Fibroblast of skin of right quadriceps (primary cell): ENCODE results near the gene GGT1.
"Not testable (repeated sequence)": the region's sequence is repeated elsewhere in the genome, so short reads cannot be mapped to it uniquely, and the experiment has no call there.

Experiments
- DNase-seq: peaks from one replicate; pipeline ENCODE4 v3.0.0-alpha.2; 2013

The GGT1 gene

DNA sequence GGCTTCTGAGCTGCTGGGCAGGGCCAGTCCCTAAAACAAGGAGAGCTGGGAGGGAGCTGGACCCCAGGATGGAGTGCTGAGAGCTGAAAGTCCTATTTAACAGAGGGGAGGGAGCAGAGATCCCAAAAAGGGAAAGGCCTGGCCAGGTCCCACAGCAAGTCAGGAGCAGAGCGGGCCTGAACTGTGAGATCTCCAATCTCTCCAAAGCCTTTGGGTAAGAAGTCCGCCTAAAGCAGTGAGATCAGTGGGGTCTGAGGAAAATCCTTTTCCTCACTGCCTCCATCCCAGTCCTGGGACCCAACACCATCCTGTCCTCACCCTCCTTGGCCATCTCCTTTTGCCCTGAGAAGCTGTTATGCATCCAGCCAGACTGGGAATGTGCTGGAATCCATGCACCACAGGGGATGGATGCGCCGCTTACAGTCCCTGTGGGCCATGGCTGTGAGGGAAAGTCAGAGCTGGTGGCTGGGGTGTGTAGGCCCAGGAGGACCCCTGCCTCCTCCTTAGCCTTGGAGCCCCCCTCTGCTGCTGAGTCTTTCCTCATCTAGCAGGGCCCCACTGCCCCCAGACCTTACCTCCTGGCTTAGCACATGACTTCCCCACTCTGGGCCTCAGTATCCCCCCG, 18.7 kb upstream of the GGT1 start:
- no peak for DNase-seq

DNA sequence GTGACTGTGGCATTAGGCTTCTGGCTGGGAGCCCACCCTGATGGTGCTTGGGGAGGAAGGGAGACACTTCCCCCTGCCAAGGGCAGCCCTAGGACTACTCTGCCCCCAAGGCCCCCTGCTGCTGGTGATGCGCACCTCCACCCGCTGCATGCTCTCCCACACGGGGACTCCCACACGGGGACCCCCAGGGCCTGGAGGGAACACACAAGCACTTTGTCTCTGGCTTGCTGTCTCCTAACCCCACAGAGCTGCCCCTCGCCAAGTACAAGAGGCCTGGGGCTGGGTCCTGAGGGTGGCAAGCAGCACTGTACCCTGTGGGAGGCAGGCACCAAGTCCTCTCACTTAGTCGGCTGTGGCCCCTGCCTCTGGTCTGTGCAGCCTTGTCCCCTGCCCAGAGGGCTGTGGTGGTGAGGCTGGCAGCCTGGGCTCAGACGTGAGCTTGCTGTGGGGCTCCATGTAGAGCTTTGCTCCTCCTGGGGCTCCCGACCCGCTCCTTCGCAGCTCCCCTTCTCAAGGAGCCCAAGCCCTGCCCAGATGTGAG, 18.1 kb upstream of the GGT1 start:
- no peak for DNase-seq

DNA sequence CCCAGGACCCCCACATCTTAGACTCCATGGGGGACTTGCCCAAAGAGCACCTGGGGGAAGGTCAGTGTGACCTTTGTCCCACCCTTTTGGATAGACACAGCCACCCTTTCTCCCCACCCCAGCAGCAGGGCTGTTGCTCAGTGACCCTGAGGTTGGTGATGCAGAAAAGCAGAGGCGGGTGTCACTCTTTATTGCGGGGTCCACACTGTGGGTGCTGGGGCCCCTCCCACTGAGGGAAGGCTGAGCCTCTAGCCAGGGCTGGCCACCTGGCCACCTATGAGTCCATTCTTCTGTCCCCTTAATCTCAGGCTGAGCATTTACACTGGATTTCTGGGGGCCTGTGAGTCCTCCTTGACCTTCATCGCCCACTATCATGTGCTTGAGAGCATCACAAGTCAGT, 17.5 kb upstream of the GGT1 start:
- no peak for DNase-seq

DNA sequence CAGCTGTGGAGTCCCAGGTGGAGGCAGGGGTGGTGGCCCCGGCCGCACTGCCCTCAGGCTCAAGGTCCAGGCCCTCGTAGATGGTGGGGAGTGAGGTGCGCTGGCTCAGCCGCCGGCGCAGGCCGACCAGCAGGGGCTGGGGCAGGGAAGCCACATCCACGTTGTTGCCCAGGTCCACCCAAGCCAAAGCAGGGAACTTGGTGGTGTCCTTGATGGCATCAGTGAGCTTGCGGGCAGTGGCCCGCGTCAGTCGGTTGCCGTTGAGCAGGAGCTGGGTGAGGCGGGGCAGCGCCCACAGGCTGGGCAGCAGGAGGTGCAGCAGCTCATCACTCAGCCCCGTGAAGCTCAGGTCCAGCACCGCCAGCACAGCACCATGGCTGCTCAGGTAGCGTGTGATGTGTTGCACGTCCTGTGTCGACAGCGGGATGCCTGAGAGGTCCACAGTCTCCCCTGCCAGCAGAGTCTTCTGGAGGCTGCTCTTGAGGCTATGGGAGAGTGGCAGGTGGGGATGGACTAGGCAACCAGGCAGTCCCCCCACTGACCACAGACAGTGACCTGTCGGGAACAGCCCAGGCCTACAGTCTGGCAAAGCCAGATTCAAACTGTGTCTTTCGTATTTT, 17.0 kb upstream of the GGT1 start:
- DNase-seq: no peak

DNA sequence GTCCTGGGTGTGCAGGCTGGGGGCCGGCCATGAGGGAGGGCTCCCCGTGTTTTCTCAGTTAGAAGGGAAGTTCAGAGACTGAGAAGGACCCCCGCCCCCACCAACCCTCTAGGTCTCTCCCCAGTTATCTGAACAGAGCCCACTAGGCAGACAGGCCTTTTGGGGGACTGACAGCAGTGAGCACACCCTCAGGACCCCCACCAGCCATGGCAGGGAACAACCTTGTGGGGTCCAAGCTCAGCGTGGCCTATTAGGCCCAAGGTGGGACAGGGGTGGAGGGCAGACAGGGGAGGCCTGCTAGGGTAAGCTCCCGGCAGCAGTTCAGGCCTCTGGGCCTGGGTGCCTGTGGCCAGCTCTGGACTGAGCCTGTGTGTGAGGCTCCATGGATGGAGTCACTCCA, 15.7 kb upstream of the GGT1 start:
- no peak for DNase-seq

DNA sequence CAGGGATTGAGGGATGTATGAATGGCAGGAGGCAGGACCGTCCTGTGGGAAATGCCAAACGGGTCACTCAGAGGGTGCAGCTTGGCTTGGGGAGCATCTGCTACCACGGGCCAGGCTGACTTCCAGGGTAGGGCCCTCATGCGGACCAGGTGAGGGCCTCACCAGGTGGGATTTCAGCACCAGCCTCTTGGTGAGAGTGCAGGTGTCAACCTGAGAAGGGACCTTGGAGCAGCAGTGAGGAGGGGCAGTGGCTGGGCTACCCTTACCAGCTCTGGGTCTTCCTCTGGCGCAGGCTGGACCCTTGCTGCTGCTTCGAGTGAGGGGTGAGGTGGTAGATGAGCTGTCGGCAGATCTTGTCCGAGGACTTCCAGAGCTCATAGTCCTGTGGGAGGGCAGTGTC, 15.0 kb upstream of the GGT1 start:
- no peak for DNase-seq

DNA sequence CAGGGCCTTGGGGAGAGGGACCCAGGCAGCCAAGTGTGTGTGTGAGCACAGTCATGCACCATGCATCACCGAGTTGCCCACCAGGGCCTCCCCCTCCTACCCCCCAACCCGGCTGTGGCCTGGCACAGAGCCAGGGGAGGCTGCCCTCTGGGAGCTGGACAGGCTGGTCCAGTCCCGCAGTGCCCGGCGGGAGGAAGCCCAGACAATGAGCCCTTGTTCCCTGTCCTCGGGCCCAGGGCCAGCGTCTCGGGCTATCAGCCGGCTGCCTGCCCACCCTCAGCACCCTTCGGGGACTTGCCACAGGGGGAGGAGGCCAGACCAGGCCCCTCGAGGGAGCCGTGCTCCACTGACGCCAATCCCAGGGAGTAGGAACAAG, 14.6 kb upstream of the GGT1 start:
- no peak for DNase-seq

DNA sequence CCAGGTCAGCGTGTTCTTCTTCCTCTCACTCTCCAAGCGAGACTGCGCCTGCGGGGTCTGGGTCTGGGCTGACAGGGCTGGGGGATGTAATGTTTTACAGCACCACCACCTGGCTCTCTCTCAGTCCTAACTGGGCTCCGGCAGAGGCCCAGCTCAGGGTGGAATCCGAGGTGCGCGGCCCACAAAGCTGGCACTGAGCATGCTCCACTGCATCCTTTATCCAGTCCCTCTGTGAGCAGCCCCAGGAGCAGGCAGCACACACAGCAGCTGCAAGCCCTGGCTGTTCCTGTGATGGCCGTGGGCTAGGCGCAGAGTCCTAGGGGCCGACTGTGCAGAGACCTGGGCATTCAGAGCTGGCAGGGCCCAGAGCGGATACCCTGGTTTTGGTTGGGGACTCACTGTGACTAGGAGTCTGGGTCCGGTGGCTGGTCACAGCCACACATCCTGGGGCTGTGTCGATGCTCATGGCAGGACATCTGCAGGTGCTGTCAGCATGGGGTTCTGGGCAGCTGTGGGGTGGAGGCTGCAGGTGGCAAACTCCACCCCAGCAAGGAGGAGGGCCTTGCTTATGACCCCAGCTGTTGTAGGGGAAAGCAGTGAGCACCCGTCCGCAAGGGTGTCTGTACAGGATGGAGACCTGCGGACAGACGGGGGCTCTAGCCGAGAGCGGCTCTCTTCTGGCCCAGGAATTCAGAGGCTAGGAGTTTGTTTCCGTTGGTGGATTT, 14.1 kb upstream of the GGT1 start:
- no peak for DNase-seq

DNA sequence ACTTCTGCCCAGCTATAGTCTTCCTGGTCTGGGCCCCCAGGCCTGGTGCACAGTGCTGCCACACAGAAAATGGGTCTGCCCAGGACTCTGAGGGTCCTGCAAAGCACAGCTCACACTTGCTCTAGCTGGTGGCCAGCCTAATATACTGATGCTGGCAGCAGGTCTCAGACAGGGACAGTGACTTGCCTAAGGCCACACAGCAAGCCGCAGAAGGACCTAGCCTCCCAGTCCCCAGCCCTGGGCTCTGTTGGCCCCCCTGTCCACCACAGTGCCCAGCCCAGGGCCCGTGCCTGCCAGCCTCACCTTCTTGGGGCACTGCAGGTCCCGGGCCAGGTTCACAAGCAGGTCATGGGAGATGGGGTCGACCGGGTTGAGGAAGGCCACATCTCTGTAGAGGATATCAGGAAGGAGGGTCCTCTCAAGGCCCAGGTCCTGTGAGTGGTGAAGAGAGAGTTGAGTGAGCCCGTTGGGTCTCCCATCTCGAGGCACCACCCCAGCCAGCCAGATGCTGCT, 13.4 kb upstream of the GGT1 start:
- no peak for DNase-seq

DNA sequence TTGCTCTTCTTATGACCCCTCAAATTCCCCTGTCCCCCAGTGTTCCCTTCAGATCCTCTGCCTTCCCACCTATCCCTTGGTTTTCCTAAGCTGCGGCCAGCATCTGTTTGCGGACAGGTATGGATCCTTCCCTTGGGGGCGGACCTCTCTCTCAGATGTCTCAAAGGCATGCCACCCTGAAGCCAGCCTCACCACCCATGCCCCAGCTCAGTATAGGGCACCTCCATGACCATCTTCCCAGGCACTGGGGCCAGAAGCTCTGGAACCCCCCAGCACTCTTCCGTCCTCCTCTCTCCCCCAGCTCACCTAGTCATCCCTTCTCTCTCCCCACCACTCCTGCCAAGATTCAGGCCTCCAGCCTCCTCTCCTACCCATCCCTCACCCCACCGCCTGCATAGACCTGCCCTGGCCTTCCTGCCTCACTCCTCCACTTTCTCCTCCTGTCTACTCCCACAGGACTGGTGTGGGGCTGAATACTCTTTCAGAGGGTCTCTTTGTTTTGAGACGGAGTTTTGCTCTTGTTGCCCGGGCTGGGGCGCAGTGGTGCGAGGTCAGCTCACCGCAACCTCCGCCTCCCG, 12.3 kb upstream of the GGT1 start:
- no peak for DNase-seq

DNA sequence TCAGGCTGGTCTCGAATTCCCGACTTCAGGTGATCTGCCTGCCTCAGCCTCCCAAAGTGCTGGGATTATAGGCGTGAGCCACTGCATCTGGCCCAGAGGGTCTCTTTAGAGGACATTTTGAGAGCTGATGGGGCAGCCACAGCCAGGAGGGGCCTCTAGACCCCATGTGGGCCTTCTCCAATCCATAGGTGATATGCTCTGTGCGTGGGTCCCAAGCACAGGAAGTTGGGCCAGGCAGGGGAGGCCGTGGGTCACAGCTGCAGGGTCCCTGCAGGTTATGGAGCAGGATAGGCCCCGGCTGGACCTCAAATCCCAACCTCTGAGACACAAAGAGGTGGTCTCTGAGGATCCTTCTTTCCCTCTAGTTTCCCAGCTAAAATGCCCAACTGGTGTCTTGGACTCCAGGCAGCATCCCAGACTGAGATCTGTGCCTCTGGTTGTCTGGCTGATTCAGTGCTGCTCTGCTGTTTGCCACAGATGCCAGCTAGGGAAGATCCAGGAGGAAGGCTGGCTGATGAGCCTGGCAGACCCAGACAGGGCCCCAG, 11.6 kb upstream of the GGT1 start:
- DNase-seq: no peak

DNA sequence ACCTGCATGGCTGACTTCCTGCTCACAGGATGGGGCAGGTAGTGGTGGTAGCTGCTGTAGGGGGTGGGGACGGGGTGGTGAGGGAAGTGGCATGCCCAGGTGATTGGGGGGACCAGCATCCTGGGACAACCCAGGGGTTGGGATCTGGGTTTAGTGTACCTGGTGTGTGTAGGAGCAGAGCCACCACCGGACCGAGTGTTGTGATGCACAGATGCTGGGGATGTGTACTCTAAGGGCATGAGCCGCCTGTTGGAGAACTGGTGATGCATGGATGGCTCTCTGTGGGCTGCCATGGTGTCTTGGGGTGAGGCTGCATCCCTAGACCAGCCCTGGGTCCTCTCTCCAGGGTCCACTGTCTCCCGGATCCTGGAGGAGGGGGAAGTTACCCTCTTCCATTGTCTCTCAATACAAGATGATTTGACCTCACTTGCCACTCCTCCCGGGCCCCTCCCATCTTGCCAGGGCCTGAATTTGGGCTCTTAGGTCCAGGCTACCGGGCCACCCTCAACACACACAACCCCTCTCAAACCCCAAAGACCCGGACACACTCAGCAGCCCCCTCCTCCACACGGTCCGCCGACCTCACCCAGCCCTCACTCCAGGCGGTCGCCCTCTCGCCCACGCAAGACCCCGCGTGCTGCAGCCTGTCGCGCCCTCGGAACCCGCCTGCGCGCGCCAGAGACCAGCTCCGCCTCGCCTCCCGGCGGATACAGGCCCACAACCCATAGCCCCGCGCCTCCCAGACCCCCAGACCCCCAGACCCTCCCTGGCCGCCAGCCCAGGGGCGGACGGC, 10.7 kb upstream of the GGT1 start:
- no peak for DNase-seq

DNA sequence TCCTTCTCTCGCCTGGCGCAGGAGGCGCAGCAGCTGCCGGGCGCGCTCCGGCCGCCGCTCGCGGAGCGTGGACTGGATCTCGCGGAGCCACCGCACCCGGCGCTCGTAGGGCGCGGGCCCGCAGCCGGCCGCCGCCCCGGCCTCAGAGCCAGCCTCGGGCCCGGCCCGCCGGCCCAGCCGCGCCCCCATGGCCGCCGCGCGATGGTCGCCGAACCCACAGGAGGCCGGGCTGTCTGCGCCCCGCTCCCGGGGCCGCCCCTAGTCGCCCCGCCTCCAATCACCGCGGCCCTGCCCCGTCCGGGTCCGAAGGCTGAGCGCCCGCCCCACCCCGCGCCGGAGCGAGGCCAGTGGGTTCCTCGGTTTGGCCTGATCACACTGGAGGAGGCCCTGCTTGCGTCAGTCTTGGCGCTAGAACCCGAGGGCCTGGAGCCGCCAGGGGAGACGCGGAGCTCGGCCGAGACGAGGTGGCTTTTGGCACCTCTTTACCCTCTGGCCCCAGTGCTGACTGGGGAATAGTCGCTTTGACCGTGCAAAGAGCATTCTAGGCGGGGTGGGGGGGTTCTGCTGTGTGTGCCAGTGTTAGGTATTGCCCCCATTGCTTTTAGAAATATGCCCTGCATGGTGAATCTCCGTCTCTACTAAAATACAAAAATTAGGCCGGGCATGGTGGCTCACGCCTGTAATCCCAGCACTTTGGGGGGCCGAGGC, 10.0 kb upstream of the GGT1 start, which contains the start of gene LRRC75B:
Gene LRRC75B, minus strand, starts transcription at position 223 of the 708 bp plus-strand sequence. Its CDS starts 34 bp downstream, at position 189.
- peak; percentile 84 for DNase-seq

DNA sequence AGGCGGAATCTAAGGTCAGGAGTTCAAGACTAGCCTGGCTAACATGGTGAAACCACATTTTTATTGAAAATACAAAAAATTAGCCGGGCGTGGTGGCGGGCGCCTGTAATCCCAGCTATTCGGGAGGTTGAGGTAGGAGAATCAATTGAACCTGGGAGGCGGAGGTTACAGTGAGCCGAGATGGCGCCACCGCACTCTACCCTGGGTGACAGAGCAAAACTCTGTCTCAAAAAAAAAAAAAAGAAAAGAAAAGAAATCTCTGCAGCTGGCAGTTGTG, 9.5 kb upstream of the GGT1 start:
- DNase-seq: not testable (repeated sequence)

DNA sequence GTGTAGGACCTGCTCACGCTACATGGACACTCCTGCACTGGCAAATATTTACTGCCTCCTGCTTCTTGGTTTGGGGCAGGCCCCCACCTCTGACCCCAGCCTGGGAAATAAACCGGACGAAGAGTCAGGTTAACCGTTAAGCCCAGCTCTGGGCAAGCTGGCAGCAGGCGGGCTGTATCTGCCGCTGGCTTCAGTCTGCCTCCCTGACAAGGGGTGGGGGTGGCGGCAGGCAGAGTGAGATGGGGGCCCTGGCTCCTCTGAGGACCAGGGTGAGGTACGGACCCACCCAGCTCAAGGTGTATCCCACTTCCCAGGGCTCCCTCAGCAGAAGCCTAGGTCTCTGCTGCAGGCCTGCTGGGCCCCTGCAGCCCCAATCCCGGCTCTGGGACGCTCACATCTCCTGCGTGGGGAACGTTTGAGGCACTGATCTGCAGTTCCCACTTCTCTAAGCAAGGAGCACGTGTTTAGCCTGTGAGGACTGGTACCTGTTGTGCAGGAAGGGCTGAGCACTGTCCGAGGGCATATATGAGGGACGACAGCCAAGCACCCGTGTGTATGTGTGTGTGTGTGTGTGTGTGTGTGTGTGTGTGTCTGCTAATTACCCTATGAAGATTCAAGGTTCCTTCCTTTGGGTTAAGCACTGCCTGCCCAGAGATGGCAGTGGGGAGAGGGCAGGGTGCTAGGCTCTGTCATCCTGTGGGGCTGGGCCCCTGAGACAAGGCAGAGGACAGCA, 9.0 kb upstream of the GGT1 start:
- no peak for DNase-seq

DNA sequence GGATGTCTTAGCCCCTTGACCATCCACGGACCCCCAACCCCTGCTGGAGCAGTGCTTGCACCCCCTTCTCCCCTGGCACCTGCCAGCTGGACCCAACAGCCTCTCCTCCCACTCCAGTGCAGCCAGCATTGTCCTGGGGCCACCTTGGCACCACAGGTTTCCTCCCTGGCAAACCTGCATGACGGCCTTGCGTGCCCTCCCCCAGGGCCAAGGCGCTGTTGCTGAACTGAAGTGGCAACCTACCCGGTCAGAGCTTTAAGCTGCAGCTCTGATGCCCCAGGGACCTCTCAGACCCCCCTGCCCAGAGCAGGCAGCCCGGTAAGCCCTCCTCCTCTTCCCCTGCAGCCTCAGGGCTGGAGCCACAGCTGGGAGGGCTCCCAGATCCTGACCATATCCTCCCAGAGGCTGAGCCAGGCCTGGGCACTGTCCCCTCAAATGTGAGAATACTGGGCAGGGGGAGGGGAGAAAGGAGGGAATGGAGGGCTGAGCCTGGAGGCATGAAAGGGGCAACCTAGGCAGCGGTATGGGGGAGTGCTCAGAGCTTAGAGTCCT, 8.3 kb upstream of the GGT1 start:
- DNase-seq: no peak

DNA sequence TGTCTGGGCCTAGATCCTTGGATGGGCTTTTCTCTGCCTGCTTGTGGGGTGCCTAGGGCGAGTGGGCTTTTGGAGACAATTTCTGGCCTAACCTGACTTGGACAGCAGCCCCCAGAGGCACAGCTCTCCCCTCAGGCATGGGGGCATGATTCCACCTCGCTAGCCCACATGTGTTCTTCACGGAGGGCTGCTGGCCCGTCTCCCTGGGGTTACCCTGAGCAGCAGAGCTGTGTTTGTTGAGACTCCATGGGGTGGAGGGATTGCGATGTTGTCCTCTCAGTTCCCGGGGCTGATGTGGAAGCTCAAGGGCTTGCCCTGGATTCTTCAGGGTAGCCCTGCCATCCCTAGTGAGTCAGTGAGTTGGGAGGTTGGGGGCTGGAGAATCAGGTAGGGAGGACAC, 7.8 kb upstream of the GGT1 start:
- no peak for DNase-seq

DNA sequence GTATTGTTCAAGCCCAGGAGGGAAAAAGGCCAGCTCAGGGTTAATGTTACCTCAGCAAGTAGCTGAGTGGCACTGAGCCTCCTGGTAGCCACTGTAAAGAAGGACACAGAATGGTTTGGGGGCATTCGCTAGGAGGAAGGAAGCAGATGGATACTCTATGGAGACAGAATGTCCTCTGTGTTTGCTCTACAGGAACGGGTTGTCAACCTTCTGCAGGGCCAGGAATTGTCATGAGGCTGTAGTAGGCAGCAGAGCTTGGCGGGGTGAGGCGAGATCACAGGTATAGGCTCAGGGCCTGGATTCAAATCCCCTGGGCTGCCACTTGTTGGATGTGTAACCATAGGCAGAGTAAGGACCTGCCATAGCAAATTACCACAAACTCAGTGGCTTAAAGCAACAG, 7.1 kb upstream of the GGT1 start:
- DNase-seq: no peak

DNA sequence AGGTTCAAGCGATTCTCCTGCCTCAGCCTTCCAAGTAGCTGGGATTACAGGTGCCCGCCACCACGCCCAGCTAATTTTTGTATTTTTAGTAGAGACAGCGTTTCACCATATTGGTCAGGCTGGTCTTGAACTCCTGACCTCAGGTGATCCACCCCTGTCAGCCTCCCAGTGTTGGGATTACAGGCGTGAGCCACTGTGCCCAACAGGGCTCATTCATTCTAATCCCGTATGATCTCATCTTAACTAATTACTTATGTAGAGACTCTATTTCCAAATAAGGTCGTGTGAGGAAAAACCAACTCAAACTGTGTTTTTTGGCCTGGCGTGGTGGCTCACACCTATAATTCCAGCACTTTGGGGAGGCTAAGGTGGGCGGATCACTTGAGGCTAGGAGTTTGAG, 5.9 kb upstream of the GGT1 start:
- not testable (repeated sequence) for DNase-seq

DNA sequence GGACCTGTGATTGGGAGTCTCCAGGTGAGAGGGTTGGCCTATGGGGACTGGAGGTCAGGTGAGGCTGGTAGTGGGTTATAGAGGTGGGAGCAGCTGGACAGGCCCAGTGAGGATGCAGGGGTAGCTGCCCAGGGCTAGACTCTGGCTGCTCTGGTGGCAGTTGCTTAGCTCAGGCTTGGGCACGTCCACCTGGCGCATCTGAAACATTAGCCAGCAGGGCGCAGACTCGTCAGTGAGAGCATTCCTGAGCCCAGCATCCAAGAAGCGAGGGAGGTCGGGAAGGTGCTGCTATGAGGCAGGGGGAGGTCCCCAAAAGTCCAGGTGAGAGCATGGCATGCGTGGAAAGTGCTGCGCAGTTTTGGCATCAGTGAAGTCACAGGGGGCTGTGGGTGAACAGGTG, 3.5 kb upstream of the GGT1 start:
- DNase-seq: no peak
